ENCODE data around the gene EIF4H. TPM values are rescaled to one million over a fixed set of nuclear protein-coding genes. Genes with fewer than 3 reads are reported as not detected.
A peak's percentile ranks its signal among the peaks of the same experiment; 100 is the strongest.
"Not testable (repeated sequence)": the region's sequence is repeated elsewhere in the genome, so short reads cannot be mapped to it uniquely, and the experiment has no call there.

The EIF4H gene
- polyA plus RNA-seq, 3 donors = 286 to 298 (median 287) TPM

- DNase-seq = no peak
Observed at GRCh38 chr7:74165867-74166593, 8.1 kb upstream of the EIF4H start.

GRCh38 chr7:74167324-74167723, 6.8 kb upstream of the EIF4H start:
- not testable (repeated sequence) for DNase-seq

GRCh38 chr7:74173074-74173473, 1.1 kb upstream of the EIF4H start:
- DNase-seq = no peak

- DNase-seq = no peak
Observed at GRCh38 chr7:74173491-74173865, 678 bp upstream of the EIF4H start.

GRCh38 chr7:74174606-74175082, 488 bp downstream of the EIF4H start:
- peak; percentile 42 for DNase-seq

- no peak for DNase-seq
Observed at GRCh38 chr7:74175340-74175739, 1.2 kb downstream of the EIF4H start.

- no peak for DNase-seq
Observed at GRCh38 chr7:74176555-74176954, 2.4 kb downstream of the EIF4H start.

- peak; percentile 54 for DNase-seq
Observed at GRCh38 chr7:74178632-74179031, 4.5 kb downstream of the EIF4H start.

- DNase-seq = no peak
Observed at GRCh38 chr7:74179935-74180604, 5.9 kb downstream of the EIF4H start.

- DNase-seq = no peak
Observed at GRCh38 chr7:74180866-74181265, 6.7 kb downstream of the EIF4H start.

- DNase-seq = no peak
Observed at GRCh38 chr7:74181821-74182220, 7.7 kb downstream of the EIF4H start.

GRCh38 chr7:74182453-74183090, 8.4 kb downstream of the EIF4H start:
- no peak for DNase-seq

- DNase-seq = no peak
Observed at GRCh38 chr7:74183142-74183541, 9.0 kb downstream of the EIF4H start.

- no peak for DNase-seq
Observed at GRCh38 chr7:74183653-74184450, 9.7 kb downstream of the EIF4H start.

GRCh38 chr7:74185016-74185415, 10.9 kb downstream of the EIF4H start:
- DNase-seq = no peak

GRCh38 chr7:74185636-74186035, 11.5 kb downstream of the EIF4H start:
- DNase-seq = no peak

GRCh38 chr7:74187915-74188675, 13.9 kb downstream of the EIF4H start:
- no peak for DNase-seq

- DNase-seq = no peak
Observed at GRCh38 chr7:74190259-74190658, 16.1 kb downstream of the EIF4H start.

- DNase-seq = no peak
Observed at GRCh38 chr7:74191231-74191630, 17.1 kb downstream of the EIF4H start.

GRCh38 chr7:74193054-74193453, 18.9 kb downstream of the EIF4H start:
- no peak for DNase-seq

- no peak for DNase-seq
Observed at GRCh38 chr7:74193913-74194312, 19.8 kb downstream of the EIF4H start.
